Measurements from ENCODE around the gene EIF3L. TPM values are rescaled to one million over a fixed set of nuclear protein-coding genes. Genes with fewer than 3 reads are reported as not detected.
"Not testable (repeated sequence)": the region's sequence is repeated elsewhere in the genome, so short reads cannot be mapped to it uniquely, and the experiment has no call there.

Gene EIF3L
- 1,013 TPM for polyA plus RNA-seq (2012; ENCODE audit: low read depth, missing spikeins)

DNA sequence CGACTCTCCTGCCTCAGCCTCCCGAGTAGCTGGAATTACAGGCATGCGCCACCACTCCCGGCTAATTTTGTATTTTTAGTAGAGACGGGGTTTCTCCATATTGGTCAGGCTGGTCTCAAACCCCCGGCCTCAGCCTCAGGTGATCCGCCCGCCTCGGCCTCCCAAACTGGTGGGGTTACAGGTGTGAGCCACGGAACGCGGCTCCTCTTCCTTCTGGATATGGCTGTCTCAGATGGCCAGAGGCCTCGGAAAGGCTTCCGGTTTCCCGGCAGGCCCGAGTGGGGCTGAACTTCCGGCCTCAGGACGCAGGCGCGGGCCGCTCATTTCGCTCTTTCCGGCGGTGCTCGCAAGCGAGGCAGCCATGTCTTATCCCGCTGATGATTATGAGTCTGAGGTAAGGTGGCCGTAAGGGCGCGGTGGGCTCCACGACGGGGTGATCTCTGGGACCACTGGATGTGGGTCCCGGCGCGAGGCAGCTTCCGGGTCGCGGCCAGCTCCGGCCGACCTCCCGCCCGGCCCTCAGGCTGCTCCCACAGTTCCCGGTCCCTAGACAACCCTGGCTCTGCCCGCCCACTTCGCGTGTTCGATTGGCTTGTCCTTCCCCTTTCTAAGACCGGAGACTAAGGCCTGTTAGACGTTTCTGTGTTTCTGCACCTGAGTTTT is at the start of gene EIF3L:
EIF3L (plus strand) TSS at position 331 of the 663 bp plus-strand sequence; CDS start at position 362, 31 bp downstream.
- peak; percentile 94 for TF ChIP-seq POLR2AphosphoS5 (IDR thresholded peaks at IDR 0.05; ENCODE audit: low read depth, low read length)
- peak; percentile 87 for TF ChIP-seq TAF1 (IDR thresholded peaks at IDR 0.05; ENCODE audit: low read depth, low read length)
- peak; percentile 62; the same call in 1 of the 2 replicates for TF ChIP-seq POU2F2 (IDR thresholded peaks at IDR 0.05; ENCODE audit: low read depth, low read length)
- peak; percentile 89 for TF ChIP-seq POLR2A (IDR thresholded peaks at IDR 0.05; ENCODE audit: low read depth, low read length)
- no peak for TF ChIP-seq PAX5 (IDR thresholded peaks at IDR 0.05; ENCODE audit: insufficient read depth, low read length, severe bottlenecking)
- 0 out of 2 replicates have a peak, but pooled peaks have one; percentile 17 for TF ChIP-seq SPI1 (IDR thresholded peaks at IDR 0.05; ENCODE audit: low read depth, low read length)
- peak; percentile 94 for DNase-seq (ENCODE audit: insufficient read length, low spot score)
- peak; percentile 99 for FAIRE-seq

- not testable (repeated sequence) for FAIRE-seq; DNase-seq (ENCODE audit: insufficient read length, low spot score)
These were observed 49.2 kb upstream of the EIF3L start for GRCh38 chr22:37799979-37800378.

- no peak for FAIRE-seq
- TF ChIP-seq TAF1 (IDR thresholded peaks at IDR 0.05; ENCODE audit: low read depth, low read length) (no peak), SPI1 (IDR thresholded peaks at IDR 0.05; ENCODE audit: low read depth, low read length) (no peak), POLR2AphosphoS5 (IDR thresholded peaks at IDR 0.05; ENCODE audit: low read depth, low read length) (no peak), POU2F2 (IDR thresholded peaks at IDR 0.05; ENCODE audit: low read depth, low read length) (no peak), POLR2A (IDR thresholded peaks at IDR 0.05; ENCODE audit: low read depth, low read length) (no peak), PAX5 (IDR thresholded peaks at IDR 0.05; ENCODE audit: insufficient read depth, low read length, severe bottlenecking) (no peak)
- no peak for DNase-seq (ENCODE audit: insufficient read length, low spot score)
These were observed 47.3 kb upstream of the EIF3L start for GRCh38 chr22:37801946-37802309.

DNA sequence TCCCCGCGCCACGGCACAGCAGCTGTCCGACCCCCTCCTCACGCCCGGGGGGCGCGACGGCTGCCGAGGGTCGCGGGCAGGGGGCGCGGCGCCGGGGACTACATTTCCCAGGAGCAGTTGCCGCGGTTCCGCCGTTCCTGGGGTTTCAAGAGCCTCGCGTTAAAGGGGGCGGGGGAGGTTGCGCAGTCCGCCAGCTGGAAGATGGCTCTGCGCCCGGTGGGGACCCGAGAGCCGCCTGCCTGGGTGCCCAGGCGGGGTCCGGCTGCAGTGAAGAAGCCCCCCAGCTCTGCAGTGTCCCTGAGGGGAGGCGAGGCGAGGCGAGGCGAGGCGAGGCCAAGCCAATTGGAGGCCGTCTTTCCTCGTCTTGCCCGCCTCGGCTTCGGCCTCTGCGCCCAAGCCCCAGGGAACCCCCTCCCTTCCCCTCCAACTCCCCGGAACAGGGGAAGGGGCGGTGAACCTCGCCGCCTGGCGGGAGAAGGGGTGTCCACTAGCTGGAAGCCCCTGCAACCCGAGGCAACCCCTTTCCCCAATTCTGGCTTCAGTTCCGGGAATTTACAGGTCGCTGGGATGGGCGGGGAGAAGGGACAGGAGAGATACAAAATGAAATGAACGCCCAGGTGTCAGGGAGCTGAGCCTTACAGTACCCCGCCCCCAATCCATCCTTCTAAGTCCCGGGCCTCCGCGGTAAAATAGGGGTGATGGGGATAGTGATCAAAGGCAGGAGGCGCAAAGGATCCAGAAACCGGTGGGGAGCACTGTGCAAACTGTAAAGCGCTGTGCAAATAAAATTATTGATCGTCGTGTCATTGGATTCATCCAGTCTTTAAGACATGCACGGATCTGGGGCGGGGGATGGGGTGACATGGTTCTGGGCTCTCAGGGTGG is 46.7 kb upstream of the EIF3L start:
- TF ChIP-seq POLR2AphosphoS5 (IDR thresholded peaks at IDR 0.05; ENCODE audit: low read depth, low read length) (no peak), POLR2A (IDR thresholded peaks at IDR 0.05; ENCODE audit: low read depth, low read length) (no peak), PAX5 (IDR thresholded peaks at IDR 0.05; ENCODE audit: insufficient read depth, low read length, severe bottlenecking) (no peak), TAF1 (IDR thresholded peaks at IDR 0.05; ENCODE audit: low read depth, low read length) (no peak), POU2F2 (IDR thresholded peaks at IDR 0.05; ENCODE audit: low read depth, low read length) (no peak), SPI1 (IDR thresholded peaks at IDR 0.05; ENCODE audit: low read depth, low read length) (no peak)
- FAIRE-seq = no peak

GRCh38 chr22:37803195-37803638 is 46.0 kb upstream of the EIF3L start:
- DNase-seq (ENCODE audit: insufficient read length, low spot score) (no peak), FAIRE-seq (no peak)
- no peak for TF ChIP-seq POLR2AphosphoS5 (IDR thresholded peaks at IDR 0.05; ENCODE audit: low read depth, low read length)
- TF ChIP-seq POU2F2 (IDR thresholded peaks at IDR 0.05; ENCODE audit: low read depth, low read length) = no peak
- no peak for TF ChIP-seq TAF1 (IDR thresholded peaks at IDR 0.05; ENCODE audit: low read depth, low read length)
- no peak for TF ChIP-seq SPI1 (IDR thresholded peaks at IDR 0.05; ENCODE audit: low read depth, low read length)
- no peak for TF ChIP-seq PAX5 (IDR thresholded peaks at IDR 0.05; ENCODE audit: insufficient read depth, low read length, severe bottlenecking)

More for the DNA sequence above, 46.7 kb upstream of the EIF3L start:
- DNase-seq (ENCODE audit: insufficient read length, low spot score) = no peak

GRCh38 chr22:37803639-37804351 is 45.4 kb upstream of the EIF3L start:
- no peak for FAIRE-seq
- no peak for DNase-seq (ENCODE audit: insufficient read length, low spot score)
- TF ChIP-seq PAX5 (IDR thresholded peaks at IDR 0.05; ENCODE audit: insufficient read depth, low read length, severe bottlenecking) (no peak), POU2F2 (IDR thresholded peaks at IDR 0.05; ENCODE audit: low read depth, low read length) (no peak)

GRCh38 chr22:37804352-37804880 is 44.8 kb upstream of the EIF3L start:
- no peak for TF ChIP-seq SPI1 (IDR thresholded peaks at IDR 0.05; ENCODE audit: low read depth, low read length)
- no peak for TF ChIP-seq POLR2AphosphoS5 (IDR thresholded peaks at IDR 0.05; ENCODE audit: low read depth, low read length)
- no peak for TF ChIP-seq POLR2A (IDR thresholded peaks at IDR 0.05; ENCODE audit: low read depth, low read length)
- TF ChIP-seq PAX5 (IDR thresholded peaks at IDR 0.05; ENCODE audit: insufficient read depth, low read length, severe bottlenecking) = no peak
- TF ChIP-seq TAF1 (IDR thresholded peaks at IDR 0.05; ENCODE audit: low read depth, low read length) = no peak
- TF ChIP-seq POU2F2 (IDR thresholded peaks at IDR 0.05; ENCODE audit: low read depth, low read length) = no peak
- FAIRE-seq = no peak
- DNase-seq (ENCODE audit: insufficient read length, low spot score) = no peak

- TF ChIP-seq SPI1 (IDR thresholded peaks at IDR 0.05; ENCODE audit: low read depth, low read length) (no peak), TAF1 (IDR thresholded peaks at IDR 0.05; ENCODE audit: low read depth, low read length) (peak; percentile 29; the same call in 1 of the 2 replicates)
- peak; percentile 62 for FAIRE-seq
- peak; percentile 61 for DNase-seq (ENCODE audit: insufficient read length, low spot score)
These were observed 44.1 kb upstream of the EIF3L start for GRCh38 chr22:37804881-37805809.
